SU-DHL-6 (cell line): ENCODE data around the gene USP21.

ENCODE experiments used
- H2AFZ ChIP-seq: fragments of 200-600 bp; sonication (generic); 2 replicates; pipeline ENCODE4 v1.6.1; 2014; ENCODE audit warnings: low read depth, mild to moderate bottlenecking, moderate library complexity, mixed read lengths, antibody characterized with exemption, low read length; ENCODE audit not compliant: severe bottlenecking
- H3F3A ChIP-seq: fragments of 200-600 bp; shearing (Covaris generic); 2 replicates; pipeline ENCODE4 v1.6.0; 2016; ENCODE audit warnings: antibody characterized with exemption, mild to moderate bottlenecking; ENCODE audit not compliant: insufficient read depth
- H3K27ac ChIP-seq: fragments of 200-600 bp; sonication (generic); 2 replicates; pipeline ENCODE4 v1.5.1; 2016; ENCODE audit warnings: low read depth, mild to moderate bottlenecking, low read length, moderate library complexity, mixed read lengths
- H3K27me3 ChIP-seq: fragments of 200-600 bp; sonication (generic), shearing (Covaris generic); 2 replicates; pipeline ENCODE4 v1.6.0; 2014; ENCODE audit warnings: mild to moderate bottlenecking, low read length
- H3K36me3 ChIP-seq: fragments of 200-600 bp; sonication (generic); 2 replicates; pipeline ENCODE4 v1.6.1; 2014; ENCODE audit warnings: mild to moderate bottlenecking, low read length, mixed read lengths
- H3K4me2 ChIP-seq: fragments of 300-600, 200-600 bp; shearing (Covaris generic), sonication (generic); 2 replicates; pipeline ENCODE4 v1.6.0; 2014; ENCODE audit warnings: low read length, low read depth, mild to moderate bottlenecking; ENCODE audit not compliant: poor library complexity, severe bottlenecking
- H3K4me3 ChIP-seq: fragments of 200-600 bp; sonication (generic); 2 replicates; pipeline ENCODE4 v1.5.1; 2014; ENCODE audit warnings: antibody characterized with exemption, low read length, mild to moderate bottlenecking, mixed read lengths; ENCODE audit not compliant: insufficient read depth, poor library complexity, severe bottlenecking
- H3K79me2 ChIP-seq: fragments of 200-600 bp; sonication (generic); 2 replicates; pipeline ENCODE4 v1.6.1; 2014; ENCODE audit warnings: mild to moderate bottlenecking, low read length, moderate library complexity; ENCODE audit not compliant: insufficient read depth
- H3K9ac ChIP-seq: fragments of 200-600 bp; sonication (generic); 2 replicates; pipeline ENCODE4 v1.7.0; 2014; ENCODE audit warnings: mild to moderate bottlenecking, low read length
- H3K9me2 ChIP-seq: fragments of 200-600 bp; sonication (generic); replicated peaks from 2 replicates; pipeline ENCODE4 v1.6.1; 2014; ENCODE audit warnings: low read length; ENCODE audit not compliant: insufficient read depth
- H3K9me3 ChIP-seq: fragments of 200-600 bp; sonication (generic); 2 replicates; pipeline ENCODE4 v1.6.1; 2014; ENCODE audit warnings: low read length, mixed read lengths; ENCODE audit not compliant: insufficient read depth
- H4K20me1 ChIP-seq: fragments of 200-600 bp; sonication (generic); 2 replicates; pipeline ENCODE4 v1.6.1; 2014; ENCODE audit warnings: low read depth, mild to moderate bottlenecking, antibody characterized with exemption, low read length, moderate library complexity, mixed read lengths
- EZH2phosphoT487 ChIP-seq: fragments of 200-600 bp; sonication (generic), shearing (Covaris generic); conservative IDR thresholded peaks from 2 replicates; pipeline ENCODE4 v1.6.1; 2018; ENCODE audit warnings: mild to moderate bottlenecking, antibody characterized with exemption, low read length, moderate library complexity, mixed read lengths
- TF ChIP-seq, protein P1 (sequence below): fragments of 200-600 bp; sonication (generic); IDR thresholded peaks from one replicate; pipeline ENCODE4 v1.5.1; 2017; ENCODE audit warnings: antibody characterized with exemption, mild to moderate bottlenecking, low read length, moderate library complexity; ENCODE audit not compliant: insufficient read depth, poor library complexity, severe bottlenecking

The USP21 gene

DNA sequence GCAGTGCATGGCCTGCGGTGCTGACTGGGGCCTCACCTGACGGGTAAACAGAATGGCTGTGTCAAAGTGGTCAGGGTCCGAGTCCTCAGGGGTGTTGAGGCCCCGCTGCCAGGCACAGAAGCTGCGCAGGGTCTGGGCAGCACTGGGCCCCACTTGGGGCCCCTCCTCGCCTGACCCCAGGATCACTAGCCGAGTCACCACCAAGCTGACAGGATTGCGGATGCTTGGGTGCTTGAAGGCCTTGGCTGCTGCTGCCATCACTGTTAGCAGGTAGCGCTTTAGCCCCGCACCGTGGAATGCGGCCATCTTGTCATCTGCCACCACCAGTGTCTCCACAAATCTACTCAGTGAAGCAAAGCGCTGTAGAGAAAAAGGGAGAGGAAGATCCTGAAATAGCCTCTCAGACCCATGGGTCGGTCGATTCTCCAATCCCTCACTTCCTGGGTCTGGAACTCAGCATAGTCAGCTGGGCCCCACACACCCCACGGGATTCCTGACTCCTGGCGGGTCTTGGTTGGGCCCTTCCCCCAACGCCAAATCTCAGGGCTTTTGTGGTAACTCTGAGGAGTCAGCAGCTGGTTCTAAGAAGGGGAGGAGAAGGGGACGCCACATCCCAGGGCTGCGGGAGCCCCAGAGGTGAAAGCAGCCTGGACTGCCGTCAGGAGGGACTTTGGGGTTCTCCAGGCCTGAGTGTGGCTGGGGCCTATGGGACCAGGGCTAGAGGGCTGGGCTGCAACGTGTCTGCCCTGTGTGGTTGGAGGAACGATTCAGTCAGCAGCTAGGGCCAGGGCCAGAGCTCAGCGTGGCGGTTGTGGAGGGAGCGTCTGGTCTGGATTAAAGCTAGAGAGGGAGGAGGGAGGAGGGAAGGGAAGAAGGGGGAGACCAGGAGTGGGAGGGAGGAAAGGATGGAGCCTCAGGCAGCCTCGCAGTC lies 37.5 kb downstream of the USP21 start:
- H2AFZ ChIP-seq: no peak overlapping the region
- H3K9me2 ChIP-seq: no peaks in the 10 kb centered on the region
- H3K9ac ChIP-seq: no peak overlapping the region

GRCh38 chr1:161197560-161198193 lies 38.4 kb downstream of the USP21 start:
- Histone ChIP-seq H3K79me2 (peaks cover 4% of the 10 kb centered on the region), H3K27me3 (no peaks in the 10 kb centered on the region), H3K4me3 (no peak overlapping the region), H3K9ac (no peak overlapping the region), H3F3A (no peaks in the 10 kb centered on the region), H3K9me2 (no peaks in the 10 kb centered on the region), H3K9me3 (no peaks in the 10 kb centered on the region), H3K4me2 (no peak overlapping the region), H2AFZ (no peak overlapping the region), H4K20me1 (no peaks in the 10 kb centered on the region), H3K36me3 (no peaks in the 10 kb centered on the region), H3K27ac (no peak overlapping the region)
- TF ChIP-seq EZH2phosphoT487: no peak
- TF ChIP-seq, protein P1, sequence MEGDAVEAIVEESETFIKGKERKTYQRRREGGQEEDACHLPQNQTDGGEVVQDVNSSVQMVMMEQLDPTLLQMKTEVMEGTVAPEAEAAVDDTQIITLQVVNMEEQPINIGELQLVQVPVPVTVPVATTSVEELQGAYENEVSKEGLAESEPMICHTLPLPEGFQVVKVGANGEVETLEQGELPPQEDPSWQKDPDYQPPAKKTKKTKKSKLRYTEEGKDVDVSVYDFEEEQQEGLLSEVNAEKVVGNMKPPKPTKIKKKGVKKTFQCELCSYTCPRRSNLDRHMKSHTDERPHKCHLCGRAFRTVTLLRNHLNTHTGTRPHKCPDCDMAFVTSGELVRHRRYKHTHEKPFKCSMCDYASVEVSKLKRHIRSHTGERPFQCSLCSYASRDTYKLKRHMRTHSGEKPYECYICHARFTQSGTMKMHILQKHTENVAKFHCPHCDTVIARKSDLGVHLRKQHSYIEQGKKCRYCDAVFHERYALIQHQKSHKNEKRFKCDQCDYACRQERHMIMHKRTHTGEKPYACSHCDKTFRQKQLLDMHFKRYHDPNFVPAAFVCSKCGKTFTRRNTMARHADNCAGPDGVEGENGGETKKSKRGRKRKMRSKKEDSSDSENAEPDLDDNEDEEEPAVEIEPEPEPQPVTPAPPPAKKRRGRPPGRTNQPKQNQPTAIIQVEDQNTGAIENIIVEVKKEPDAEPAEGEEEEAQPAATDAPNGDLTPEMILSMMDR: no peak

More for the DNA sequence above, 37.5 kb downstream of the USP21 start:
- Histone ChIP-seq H3K4me3 (no peak overlapping the region), H3K27ac (no peak overlapping the region), H4K20me1 (no peaks in the 10 kb centered on the region), H3K9me3 (no peaks in the 10 kb centered on the region), H3K36me3 (no peaks in the 10 kb centered on the region), H3F3A (no peaks in the 10 kb centered on the region), H3K79me2 (no peaks in the 10 kb centered on the region), H3K27me3 (no peaks in the 10 kb centered on the region), H3K4me2 (no peak overlapping the region)
- TF ChIP-seq, protein P1: no peak
- TF ChIP-seq EZH2phosphoT487: no peak

DNA sequence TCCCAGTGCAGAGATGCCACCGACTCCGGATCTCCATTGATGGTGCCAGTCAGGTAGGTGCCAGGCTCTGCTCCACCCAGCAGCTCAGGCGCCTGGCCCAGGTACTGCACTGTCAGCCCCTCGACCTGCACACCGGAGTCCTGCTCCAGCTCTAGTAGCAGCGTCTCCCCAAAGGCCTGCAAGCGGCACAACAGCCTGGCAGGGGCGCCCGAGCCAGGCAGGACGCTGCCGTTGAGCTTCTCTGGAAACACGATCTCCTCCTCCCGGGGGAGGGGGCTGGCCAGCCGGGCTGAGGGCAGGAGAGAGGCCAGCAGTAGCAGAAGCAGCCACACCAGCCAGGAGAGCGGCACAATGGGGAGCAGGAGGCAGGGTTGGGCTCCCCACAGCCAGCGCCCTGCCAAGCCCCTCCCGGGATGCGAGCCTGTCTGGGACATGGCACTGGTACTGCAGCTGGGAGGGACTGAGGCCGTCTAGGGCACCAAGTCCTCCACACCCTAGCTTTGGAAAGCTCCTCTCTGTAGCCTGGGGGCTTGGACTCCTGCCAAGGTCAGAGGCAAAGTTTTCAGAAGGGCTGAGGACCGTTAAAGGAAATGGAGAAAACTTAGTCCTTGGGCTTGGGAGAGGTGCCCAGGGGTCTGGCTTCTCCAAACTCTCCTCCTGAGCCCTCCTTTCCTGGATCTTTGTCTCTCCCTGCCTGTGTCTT lies 39.0 kb downstream of the USP21 start:
- Histone ChIP-seq H3K9me3 (no peaks in the 10 kb centered on the region), H3F3A (no peaks in the 10 kb centered on the region), H3K36me3 (no peaks in the 10 kb centered on the region), H3K27ac (no peak overlapping the region), H2AFZ (no peak overlapping the region), H3K4me3 (no peak overlapping the region), H3K27me3 (no peaks in the 10 kb centered on the region), H3K4me2 (no peak overlapping the region), H3K9me2 (no peaks in the 10 kb centered on the region), H3K79me2 (peaks cover 10% of the 10 kb centered on the region), H3K9ac (no peak overlapping the region), H4K20me1 (no peaks in the 10 kb centered on the region)
- TF ChIP-seq EZH2phosphoT487: no peak
- TF ChIP-seq, protein P1: no peak
